Breast epithelium (tissue), 3 donors: ENCODE data around the gene SUPT7L.

ENCODE experiments used
- POLR2A ChIP-seq: fragments of 450-650 bp; IDR thresholded peaks from one replicate; pipeline ENCODE4 v1.6.1; 2016; ENCODE audit warnings: antibody characterized with exemption, mild to moderate bottlenecking, moderate library complexity
- POLR2AphosphoS5 ChIP-seq, 3 donors: sonication (generic); formaldehyde crosslinking; IDR thresholded peaks; one replicate each; pipeline ENCODE4 v1.6.1; 2017; ENCODE audit warnings: antibody characterized with exemption in 3 of 3
- TF ChIP-seq, protein P1 (sequence below), 3 donors: fragments of 450-650 bp; IDR thresholded peaks; one replicate each; pipeline ENCODE4 v1.5.1; 2016 to 2017; ENCODE audit warnings: antibody characterized with exemption in 3 of 3, mild to moderate bottlenecking in 3 of 3, moderate library complexity in 3 of 3

DNA sequence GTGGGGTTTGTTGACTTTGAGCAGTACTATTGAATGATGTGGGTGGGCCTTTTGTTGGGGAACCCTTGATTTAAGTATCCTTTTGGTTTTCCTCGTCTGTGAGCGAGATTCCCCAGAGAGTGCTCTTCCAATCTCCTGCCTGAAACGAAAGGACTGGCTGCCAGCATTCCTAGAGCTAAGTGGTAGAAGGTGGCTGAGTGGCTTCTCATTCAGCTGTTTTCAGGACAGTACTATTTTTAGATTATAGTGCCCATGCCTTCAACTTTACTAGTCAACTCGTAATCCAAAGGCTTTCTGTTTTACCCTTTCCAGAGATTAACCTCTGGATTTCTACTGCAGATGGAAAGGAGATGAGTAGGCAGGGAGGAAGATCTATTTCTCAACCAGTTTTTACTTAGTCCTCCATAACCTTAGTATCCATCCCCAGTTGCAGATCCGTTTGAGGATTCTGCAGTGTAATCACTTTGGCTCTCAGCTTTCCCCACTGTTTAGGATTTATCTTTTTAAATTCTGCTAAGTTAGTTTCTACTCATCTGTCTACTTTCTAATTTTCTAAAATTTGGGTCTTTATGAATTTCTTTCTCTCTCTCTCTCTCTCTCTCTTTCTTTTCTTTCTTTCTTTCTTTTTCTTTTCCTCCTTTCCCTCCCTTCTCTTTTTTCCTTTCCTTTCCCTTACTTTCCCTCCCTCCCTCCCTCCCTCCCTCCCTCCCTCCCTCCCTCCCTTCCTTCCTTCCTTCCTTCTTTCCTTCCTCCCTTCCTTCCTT lies 9.5 kb upstream of the SUPT7L start:
- TF ChIP-seq, protein P1, sequence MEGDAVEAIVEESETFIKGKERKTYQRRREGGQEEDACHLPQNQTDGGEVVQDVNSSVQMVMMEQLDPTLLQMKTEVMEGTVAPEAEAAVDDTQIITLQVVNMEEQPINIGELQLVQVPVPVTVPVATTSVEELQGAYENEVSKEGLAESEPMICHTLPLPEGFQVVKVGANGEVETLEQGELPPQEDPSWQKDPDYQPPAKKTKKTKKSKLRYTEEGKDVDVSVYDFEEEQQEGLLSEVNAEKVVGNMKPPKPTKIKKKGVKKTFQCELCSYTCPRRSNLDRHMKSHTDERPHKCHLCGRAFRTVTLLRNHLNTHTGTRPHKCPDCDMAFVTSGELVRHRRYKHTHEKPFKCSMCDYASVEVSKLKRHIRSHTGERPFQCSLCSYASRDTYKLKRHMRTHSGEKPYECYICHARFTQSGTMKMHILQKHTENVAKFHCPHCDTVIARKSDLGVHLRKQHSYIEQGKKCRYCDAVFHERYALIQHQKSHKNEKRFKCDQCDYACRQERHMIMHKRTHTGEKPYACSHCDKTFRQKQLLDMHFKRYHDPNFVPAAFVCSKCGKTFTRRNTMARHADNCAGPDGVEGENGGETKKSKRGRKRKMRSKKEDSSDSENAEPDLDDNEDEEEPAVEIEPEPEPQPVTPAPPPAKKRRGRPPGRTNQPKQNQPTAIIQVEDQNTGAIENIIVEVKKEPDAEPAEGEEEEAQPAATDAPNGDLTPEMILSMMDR (IDR thresholded peaks at IDR 0.05), result no peak
- TF ChIP-seq POLR2A, result no peak
- TF ChIP-seq POLR2AphosphoS5 (IDR thresholded peaks at IDR 0.05), result no peak
